Adipose tissue (tissue), 3 donors: ENCODE measurements around the gene VASH2. TPM values are rescaled to one million over a fixed set of nuclear protein-coding genes. Genes with fewer than 3 reads are reported as not detected.

ENCODE experiments used
- H3K27ac ChIP-seq: one replicate; pipeline ENCODE4 v1.5.1; 2013; ENCODE audit warnings: low read depth, low read length
- WGBS, 3 donors: extraction: QIAGEN DNeasy Blood & Tissue Kit; methylation state at CpG; one replicate each; pipeline ENCODE4 v1.1.7; 2013; 5-methylcytosine and 5-hydroxymethylcytosine counted together
- polyA plus RNA-seq, 3 donors: library from polyadenylated mRNA; stranded (reverse); fragments of 200-250 nt; gene quantifications; one replicate each; pipeline ENCODE4 v1.2.3, GENCODE V29; 2013
- donor health status: healthy with polysubstance abuse.
- donor health status: Bipolar disorder and iron deficiency.
- donor health status: healthy.

Gene VASH2
- polyA plus RNA-seq, 3 donors, result 0.07 to 5.2 (median 0.94) TPM

- 76 to 95% (median 95%) methylated on average over 5 of the region's 5 CpGs for WGBS, 3 donors
- H3K27ac ChIP-seq, result no peak overlapping the region
Observed at GRCh38 chr1:212971312-212971711, 21.0 kb downstream of the VASH2 start.

GRCh38 chr1:212973426-212973825, 23.1 kb downstream of the VASH2 start:
- no peak overlapping the region for H3K27ac ChIP-seq
- WGBS, 3 donors, result 74 to 93% (median 91%) methylated on average over 4 of the region's 4 CpGs

GRCh38 chr1:212973899-212974298, 23.6 kb downstream of the VASH2 start:
- WGBS, 3 donors, result 85 to 89% (median 88%) methylated on average over 8 of the region's 8 CpGs
- H3K27ac ChIP-seq, result no peak overlapping the region

GRCh38 chr1:212974711-212975110, 24.4 kb downstream of the VASH2 start:
- no peak overlapping the region for H3K27ac ChIP-seq
- WGBS, 3 donors, result 62 to 74% (median 70%) methylated on average over 6 of the region's 6 CpGs

- 83 to 87% (median 84%) methylated on average over 10 of the region's 10 CpGs for WGBS, 3 donors
Observed at GRCh38 chr1:212975111-212975918, 25.0 kb downstream of the VASH2 start.

GRCh38 chr1:212976586-212976985, 26.2 kb downstream of the VASH2 start:
- WGBS, 3 donors, result 86 to 91% (median 90%) methylated on average over 9 of the region's 9 CpGs
- H3K27ac ChIP-seq, result no peak overlapping the region

More at GRCh38 chr1:212975111-212975918, 25.0 kb downstream of the VASH2 start:
- H3K27ac ChIP-seq, result no peak overlapping the region

DNA sequence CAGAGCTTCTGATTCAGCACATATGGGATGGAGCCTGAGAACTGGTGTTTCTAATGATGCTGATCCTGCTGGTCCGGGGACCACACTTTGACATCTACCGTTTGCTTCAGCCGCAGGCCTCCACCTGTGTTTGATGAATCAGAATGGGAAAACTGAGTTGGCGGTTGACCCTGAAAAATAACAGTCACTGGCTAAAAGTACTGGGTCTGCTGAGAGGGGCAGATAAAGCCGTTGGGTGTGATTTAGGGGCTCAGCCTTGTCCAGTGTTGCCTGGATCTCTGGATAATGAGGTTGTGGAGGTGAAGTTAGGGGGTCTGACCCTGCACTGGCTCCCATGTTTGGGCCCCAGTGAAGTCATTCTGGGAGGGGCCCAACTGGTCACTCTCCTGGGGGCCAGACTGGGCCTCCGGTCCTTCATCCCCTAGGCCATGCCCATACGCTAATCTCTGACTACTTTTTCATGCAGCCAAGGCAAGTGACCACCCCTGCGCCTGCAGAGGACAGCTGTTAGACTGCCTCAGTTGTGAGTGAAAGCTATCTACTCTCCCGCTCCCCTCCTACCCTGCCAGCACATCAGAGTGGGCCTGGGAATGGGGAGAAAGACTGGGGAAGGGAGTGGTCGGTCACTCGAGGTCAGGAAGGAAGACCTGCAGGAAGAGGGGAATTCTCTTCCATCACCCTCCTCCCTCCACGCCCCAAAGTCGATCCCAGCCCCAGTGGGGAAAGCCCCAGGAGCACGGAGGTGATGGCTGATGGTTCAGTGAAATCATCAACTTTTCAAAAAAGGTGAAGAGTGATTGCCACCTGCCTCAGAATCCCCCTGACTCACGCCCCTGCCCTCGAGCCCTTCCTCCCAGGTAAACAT, 27.7 kb downstream of the VASH2 start:
- no peak overlapping the region for H3K27ac ChIP-seq

GRCh38 chr1:212979340-212980122, 29.2 kb downstream of the VASH2 start:
- H3K27ac ChIP-seq, result no peak overlapping the region
- WGBS, 3 donors, result 81 to 88% (median 82%) methylated on average over 14 of the region's 14 CpGs

More for the DNA sequence above, 27.7 kb downstream of the VASH2 start:
- WGBS, 3 donors, result 81 to 91% (median 82%) methylated on average over 16 of the region's 16 CpGs

GRCh38 chr1:212980123-212980785, 29.9 kb downstream of the VASH2 start:
- WGBS, 3 donors, result 65 to 76% (median 73%) methylated on average over 7 of the region's 7 CpGs
- no peak overlapping the region for H3K27ac ChIP-seq

- WGBS, 3 donors, result 32 to 66% (median 61%) methylated on average over 11 of the region's 11 CpGs
- no peak overlapping the region for H3K27ac ChIP-seq
Observed at GRCh38 chr1:212981025-212981495, 30.7 kb downstream of the VASH2 start.

GRCh38 chr1:212981571-212982328, 31.4 kb downstream of the VASH2 start:
- H3K27ac ChIP-seq, result no peak overlapping the region
- 56 to 76% (median 68%) methylated on average over 13 of the region's 13 CpGs for WGBS, 3 donors

DNA sequence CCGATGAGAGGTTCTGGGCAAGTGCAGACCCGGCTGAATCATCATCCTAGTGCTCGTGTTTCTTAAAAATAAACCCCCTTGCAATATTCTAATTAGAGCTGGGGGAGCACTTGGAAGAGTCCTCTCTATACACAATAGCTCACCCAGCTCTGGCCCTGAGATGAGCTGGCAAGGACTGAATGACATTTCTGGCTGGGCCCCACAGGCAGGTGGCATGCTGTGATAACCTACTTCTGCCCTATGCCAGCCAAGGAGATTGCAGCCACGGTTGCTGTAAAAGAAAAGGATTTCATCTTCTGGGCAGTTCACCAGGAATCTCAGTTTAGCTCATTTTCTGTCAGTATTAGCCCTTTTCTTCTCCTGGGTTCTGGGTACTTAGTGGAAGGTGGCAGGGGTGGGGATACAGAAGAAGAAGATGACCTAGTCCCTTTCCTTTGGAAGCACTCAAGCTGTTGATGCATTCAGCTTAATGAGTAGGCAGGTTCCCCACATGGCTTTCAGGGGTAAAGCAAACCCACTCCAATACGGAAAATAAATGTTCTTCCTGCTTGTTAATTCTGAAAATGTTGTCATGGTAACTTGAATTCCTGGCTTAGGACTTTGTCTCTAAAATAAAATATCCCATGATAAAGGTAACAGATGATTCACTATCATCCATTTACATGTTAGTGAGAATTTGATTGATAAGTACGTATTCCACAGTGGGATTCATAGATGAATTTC, 32.2 kb downstream of the VASH2 start:
- H3K27ac ChIP-seq, result no peak overlapping the region
- WGBS, 3 donors, result 70 to 76% (median 72%) methylated on average over 6 of the region's 6 CpGs

GRCh38 chr1:212983482-212983881, 33.1 kb downstream of the VASH2 start:
- 89 to 96% (median 91%) methylated on average over 3 of the region's 3 CpGs for whole genome bisulfite sequencing, 3 donors
- no peak overlapping the region for H3K27ac ChIP-seq

DNA sequence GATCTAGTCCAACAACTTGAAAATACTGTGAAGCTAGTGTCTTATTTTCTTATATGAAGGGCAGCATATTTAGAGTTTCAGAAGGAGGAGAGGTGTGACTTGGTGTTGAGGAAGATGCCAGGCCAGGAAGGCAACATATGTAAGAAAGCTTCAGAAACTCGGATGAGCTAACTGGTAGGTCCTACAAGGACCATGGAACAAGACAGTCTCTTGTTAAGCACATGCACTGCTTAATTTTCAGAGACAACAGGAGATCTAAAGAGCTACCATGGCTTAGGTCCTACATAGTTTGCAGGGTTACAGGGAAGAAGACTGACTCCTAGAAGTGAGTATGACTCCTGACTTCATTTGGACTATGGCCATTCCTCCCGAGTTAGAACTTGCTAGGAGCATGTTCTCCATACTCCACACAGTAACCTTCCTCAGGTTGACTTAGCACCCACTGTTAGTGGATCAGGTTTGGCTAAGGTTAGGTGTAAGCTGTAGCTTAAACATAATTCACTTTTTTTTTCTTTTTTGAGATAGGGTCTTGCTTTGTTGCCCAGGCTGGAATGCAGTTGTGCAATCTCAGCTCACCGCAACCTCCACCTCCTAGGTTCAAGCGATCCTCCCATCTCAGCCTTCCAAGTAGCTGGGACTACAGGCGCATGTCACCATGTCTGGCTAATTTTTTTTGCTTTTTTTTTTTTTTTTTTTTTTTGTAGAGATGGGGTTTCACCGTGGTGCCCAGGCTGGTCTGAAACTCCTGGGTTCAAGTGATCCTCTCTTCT, 34.4 kb downstream of the VASH2 start:
- H3K27ac ChIP-seq, result no peak overlapping the region
- 94 to 96% (median 95%) methylated on average over 6 of the region's 6 CpGs for WGBS, 3 donors

DNA sequence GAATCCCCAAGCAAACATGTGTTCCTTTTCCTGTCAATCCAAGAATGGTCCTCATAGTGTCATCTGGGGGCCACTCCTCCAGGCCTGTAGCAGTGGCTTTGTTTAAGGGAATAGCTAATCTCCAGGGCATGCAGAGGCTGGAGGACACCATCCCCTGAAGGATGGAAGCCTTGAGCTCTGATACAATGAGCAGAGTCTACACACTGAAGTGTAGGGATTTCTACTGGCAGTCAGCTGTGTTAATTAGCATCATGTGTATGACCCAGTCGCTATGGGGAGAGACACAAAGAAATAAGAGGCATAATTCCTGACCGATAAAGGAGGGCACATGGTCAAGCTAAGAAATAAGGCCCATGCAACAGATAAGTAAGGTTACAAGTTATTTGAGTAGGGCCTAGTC, 36.2 kb downstream of the VASH2 start:
- no peak overlapping the region for H3K27ac ChIP-seq
- 86 to 97% (median 89%) methylated on average over 2 of the region's 2 CpGs for WGBS, 3 donors

GRCh38 chr1:212987702-212988322, 37.5 kb downstream of the VASH2 start:
- 66 to 74% (median 69%) methylated on average over 6 of the region's 6 CpGs for WGBS, 3 donors
- H3K27ac ChIP-seq, result no peak overlapping the region
